Gastroesophageal sphincter (tissue), 4 donors: ENCODE measurements around the gene FBXO22. TPM values are rescaled to one million over a fixed set of nuclear protein-coding genes. Genes with fewer than 3 reads are reported as not detected.
"Not testable (repeated sequence)": the region's sequence is repeated elsewhere in the genome, so short reads cannot be mapped to it uniquely, and the experiment has no call there.

Experiments
- ATAC-seq: fragments of 150-250 bp; one replicate; pipeline ENCODE4 v1.9.1; 2016; ENCODE audit warnings: mild to moderate bottlenecking, moderate library complexity
- H3K27ac ChIP-seq, 4 donors: fragments of 200-600 bp; sonication (generic) in 3 of 4; 1 replicate in 3 of 4; 2 replicates in 1 of 4; pipeline ENCODE4 v1.5.1; 2016 to 2019
- H3K27me3 ChIP-seq: fragments of 200-600 bp; sonication (generic); one replicate; pipeline ENCODE4 v1.5.1; 2019
- H3K36me3 ChIP-seq, 2 donors: fragments of 200-600 bp; sonication (generic); one replicate each; pipeline ENCODE4 v1.5.1; 2019; ENCODE audit warnings: control low read depth in 1 of 2
- H3K4me1 ChIP-seq, 3 donors: fragments of 200-600 bp; sonication (generic); 1 replicate in 2 of 3; 2 replicates in 1 of 3; pipeline ENCODE4 v1.5.1; 2016 to 2019; ENCODE audit warnings: control low read depth in 2 of 3
- H3K4me3 ChIP-seq, 2 donors: fragments of 200-600 bp; sonication (generic); one replicate each; pipeline ENCODE4 v1.5.1; 2019; ENCODE audit warnings: mild to moderate bottlenecking in 1 of 2, moderate library complexity in 1 of 2
- H3K9me3 ChIP-seq, 3 donors: fragments of 200-600 bp; sonication (generic); one replicate each; pipeline ENCODE4 v1.5.1; 2017 to 2019; ENCODE audit warnings: control low read depth in 2 of 3
- EP300 ChIP-seq: sonication (generic); formaldehyde crosslinking; IDR thresholded peaks from one replicate; pipeline ENCODE4 v1.6.1; 2017; ENCODE audit warnings: antibody characterized with exemption, mild to moderate bottlenecking
- POLR2A ChIP-seq, 2 donors: fragments of 450-650 bp; IDR thresholded peaks; one replicate each; pipeline ENCODE4 v1.6.1; 2017; ENCODE audit warnings: antibody characterized with exemption in 2 of 2, mild to moderate bottlenecking in 2 of 2, moderate library complexity in 1 of 2
- POLR2AphosphoS5 ChIP-seq: sonication (generic); formaldehyde crosslinking; IDR thresholded peaks from one replicate; pipeline ENCODE4 v1.6.1; 2017; ENCODE audit warnings: antibody characterized with exemption
- WGBS, 2 donors: methylation state at CpG; one replicate each; pipeline ENCODE4 v1.1.5; 2018; ENCODE audit warnings: low coverage in 1 of 2; 5-methylcytosine and 5-hydroxymethylcytosine counted together
- total RNA-seq, 4 donors: library from RNA; depleted of rRNA; stranded (reverse); fragments of >200 nt; gene quantifications; one replicate each; pipeline ENCODE4 v1.1.0, GENCODE V29; 2016
- TF ChIP-seq, protein P1 (sequence below), 4 experiments: fragments of 200-600 bp in 2 of 4; fragments of 450-650 bp in 2 of 4; sonication (generic) in 1 of 4; IDR thresholded peaks; one replicate each; pipeline ENCODE4 v1.5.1; 2017 to 2019; ENCODE audit warnings: antibody characterized with exemption in 4 of 4, mild to moderate bottlenecking in 2 of 4, moderate library complexity in 2 of 4

Gene FBXO22
- total RNA-seq, 4 donors from 2014 or later: 12.9 to 25.5 (median 19.1) TPM

DNA sequence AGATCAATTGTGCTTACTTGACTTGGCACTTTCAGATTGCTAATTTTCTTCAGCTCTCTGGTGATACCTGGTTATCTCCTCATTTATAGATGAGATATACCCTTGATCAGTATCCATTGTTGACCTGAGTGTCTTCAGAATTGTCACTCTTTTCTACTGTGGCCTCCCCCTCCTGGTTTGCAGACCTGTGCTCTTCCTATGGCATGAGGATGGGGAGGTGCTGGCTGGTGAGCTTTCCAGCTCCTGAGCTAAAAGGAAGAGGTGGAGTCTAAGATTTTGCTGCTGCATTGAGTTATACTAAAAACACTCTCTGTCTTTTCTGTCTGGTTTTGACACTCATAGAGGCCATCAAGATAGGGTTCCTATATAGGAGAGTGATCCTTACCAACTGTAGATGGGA is 36.8 kb upstream of the FBXO22 start:
- TF ChIP-seq POLR2A (IDR thresholded peaks at IDR 0.05) (no peak), POLR2AphosphoS5 (no peak)
- H3K4me3 ChIP-seq: no peak overlapping the region
- H3K36me3 ChIP-seq: peaks cover 0 to 32% of the 10 kb centered on the region in 2 donors
- H3K9me3 ChIP-seq: no peaks in the 10 kb centered on the region
- no peak for ATAC-seq
- H3K4me1 ChIP-seq: peaks cover 0 to 6% (median 2%) of the 10 kb centered on the region in 3 donors
- H3K27ac ChIP-seq: no peak overlapping the region
- H3K27me3 ChIP-seq: no peaks in the 10 kb centered on the region

DNA sequence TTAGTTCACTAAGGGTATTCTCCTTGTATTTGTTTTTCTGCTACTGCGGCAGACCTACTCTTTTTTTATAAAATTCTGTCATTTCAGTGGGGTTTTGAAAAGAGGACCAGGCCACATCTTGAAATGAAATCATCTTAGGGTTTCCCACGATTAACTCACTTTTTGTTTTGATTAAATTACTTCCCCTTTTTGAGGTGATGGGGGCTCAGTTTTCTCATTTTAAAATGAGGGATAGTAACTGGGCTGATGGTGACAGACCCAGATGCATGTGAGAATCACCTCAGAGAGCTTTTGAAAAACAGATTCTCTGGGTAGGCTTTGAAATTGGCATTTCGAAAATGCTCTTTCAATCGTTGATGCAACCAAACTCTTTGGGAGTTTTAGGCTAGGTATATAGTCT is 36.2 kb upstream of the FBXO22 start:
- no peak for ATAC-seq
- H3K27me3 ChIP-seq: no peaks in the 10 kb centered on the region

DNA sequence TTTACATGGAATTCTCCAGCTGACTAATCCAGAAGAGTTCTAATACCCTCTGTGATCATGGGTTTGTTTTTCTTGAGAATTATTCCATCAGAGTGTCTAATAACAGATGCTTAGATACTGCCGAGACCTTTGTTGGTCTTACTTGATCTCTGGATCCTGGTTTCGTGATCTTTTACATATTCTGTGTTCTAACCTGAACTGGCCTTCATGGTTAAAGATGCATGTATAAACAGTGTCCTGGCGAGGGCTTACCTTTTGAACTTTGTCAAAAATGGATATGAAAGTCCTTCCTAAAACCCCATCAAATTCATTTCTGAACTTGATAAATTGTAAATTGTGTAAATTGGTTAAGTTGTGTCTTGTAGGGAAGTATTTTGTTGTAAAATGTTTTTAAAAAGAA is 35.7 kb upstream of the FBXO22 start:
- no peak overlapping the region for H3K27ac ChIP-seq
- WGBS, 2 donors: 87 to 100% methylated on average over 3 of the region's 3 CpGs

More for the DNA sequence above, 36.2 kb upstream of the FBXO22 start:
- Histone ChIP-seq H3K4me1 (peaks cover 0 to 6% (median 2%) of the 10 kb centered on the region in 3 donors), H3K9me3 (no peaks in the 10 kb centered on the region), H3K27ac (no peak overlapping the region), H3K4me3 (no peak overlapping the region), H3K36me3 (peaks cover 0 to 32% of the 10 kb centered on the region in 2 donors)
- 58 to 69% methylated on average over 4 of the region's 4 CpGs for WGBS, 2 donors
- no peak for TF ChIP-seq EP300
- no peak for TF ChIP-seq POLR2AphosphoS5

DNA sequence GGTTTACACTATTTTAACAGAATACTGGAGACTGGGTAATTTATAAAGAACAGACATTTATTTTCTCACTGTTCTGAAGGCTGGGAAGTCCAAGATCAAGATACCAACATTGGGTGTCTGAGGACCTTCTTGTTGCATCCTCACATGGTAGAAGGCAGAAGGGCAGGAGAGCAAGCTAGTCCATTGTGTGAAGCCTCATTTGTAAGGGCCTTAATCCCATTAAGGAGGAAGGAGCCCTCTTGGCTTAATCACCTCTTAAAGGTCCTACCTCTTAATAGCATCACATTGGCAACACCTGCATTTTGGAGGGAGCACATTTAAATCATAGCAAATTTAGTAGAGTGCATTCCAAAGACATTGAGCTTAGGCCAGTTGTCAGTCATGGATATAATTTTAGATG is 34.2 kb upstream of the FBXO22 start:
- no peak for TF ChIP-seq POLR2A (IDR thresholded peaks at IDR 0.05)
- TF ChIP-seq EP300: no peak
- TF ChIP-seq, protein P1, sequence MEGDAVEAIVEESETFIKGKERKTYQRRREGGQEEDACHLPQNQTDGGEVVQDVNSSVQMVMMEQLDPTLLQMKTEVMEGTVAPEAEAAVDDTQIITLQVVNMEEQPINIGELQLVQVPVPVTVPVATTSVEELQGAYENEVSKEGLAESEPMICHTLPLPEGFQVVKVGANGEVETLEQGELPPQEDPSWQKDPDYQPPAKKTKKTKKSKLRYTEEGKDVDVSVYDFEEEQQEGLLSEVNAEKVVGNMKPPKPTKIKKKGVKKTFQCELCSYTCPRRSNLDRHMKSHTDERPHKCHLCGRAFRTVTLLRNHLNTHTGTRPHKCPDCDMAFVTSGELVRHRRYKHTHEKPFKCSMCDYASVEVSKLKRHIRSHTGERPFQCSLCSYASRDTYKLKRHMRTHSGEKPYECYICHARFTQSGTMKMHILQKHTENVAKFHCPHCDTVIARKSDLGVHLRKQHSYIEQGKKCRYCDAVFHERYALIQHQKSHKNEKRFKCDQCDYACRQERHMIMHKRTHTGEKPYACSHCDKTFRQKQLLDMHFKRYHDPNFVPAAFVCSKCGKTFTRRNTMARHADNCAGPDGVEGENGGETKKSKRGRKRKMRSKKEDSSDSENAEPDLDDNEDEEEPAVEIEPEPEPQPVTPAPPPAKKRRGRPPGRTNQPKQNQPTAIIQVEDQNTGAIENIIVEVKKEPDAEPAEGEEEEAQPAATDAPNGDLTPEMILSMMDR (IDR thresholded peaks at IDR 0.05): no peak
- no peak for TF ChIP-seq POLR2AphosphoS5
- ATAC-seq: no peak

More for the DNA sequence above, 35.7 kb upstream of the FBXO22 start:
- Histone ChIP-seq H3K36me3 (peaks cover 0 to 32% of the 10 kb centered on the region in 2 donors), H3K27me3 (no peaks in the 10 kb centered on the region), H3K4me3 (no peak overlapping the region), H3K9me3 (no peaks in the 10 kb centered on the region), H3K4me1 (peaks cover 0 to 6% (median 2%) of the 10 kb centered on the region in 3 donors)
- no peak for TF ChIP-seq POLR2A (IDR thresholded peaks at IDR 0.05)
- no peak for TF ChIP-seq EP300
- TF ChIP-seq, protein P1 (IDR thresholded peaks at IDR 0.05): no peak
- TF ChIP-seq POLR2AphosphoS5: no peak
- ATAC-seq: no peak

DNA sequence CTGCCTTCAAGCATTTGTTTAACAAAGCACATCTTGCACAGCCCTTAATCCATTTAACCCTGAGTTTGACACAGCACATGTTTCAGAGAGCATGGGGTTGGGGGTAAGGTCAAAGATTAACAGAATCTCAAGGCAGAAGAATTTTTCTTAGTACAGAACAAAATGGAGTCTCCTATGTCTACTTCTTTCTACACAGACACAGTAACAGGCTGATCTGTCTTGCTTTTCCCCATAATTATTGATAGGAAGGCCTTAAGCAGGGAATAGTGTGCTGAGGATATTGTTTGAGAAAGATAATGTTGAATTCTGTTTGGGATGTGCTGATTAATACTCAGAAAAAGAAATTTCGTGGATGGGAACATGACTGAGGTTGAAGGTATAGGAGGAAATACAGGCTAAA is 32.1 kb upstream of the FBXO22 start:
- ATAC-seq, H3K4me1 ChIP-seq, H3K9me3 ChIP-seq, H3K4me3 ChIP-seq, H3K27me3 ChIP-seq, H3K27ac ChIP-seq: not testable (repeated sequence)
- 63 to 69% methylated on average over 1 of the region's 1 CpG for WGBS, 2 donors
- peaks cover 0 to 46% of the 10 kb centered on the region in 2 donors for H3K36me3 ChIP-seq

More for the DNA sequence above, 34.2 kb upstream of the FBXO22 start:
- Histone ChIP-seq H3K27ac (no peak overlapping the region), H3K9me3 (no peaks in the 10 kb centered on the region), H3K4me3 (no peak overlapping the region), H3K4me1 (peaks cover 0 to 6% (median 2%) of the 10 kb centered on the region in 3 donors), H3K27me3 (no peaks in the 10 kb centered on the region), H3K36me3 (peaks cover 0 to 36% of the 10 kb centered on the region in 2 donors)

DNA sequence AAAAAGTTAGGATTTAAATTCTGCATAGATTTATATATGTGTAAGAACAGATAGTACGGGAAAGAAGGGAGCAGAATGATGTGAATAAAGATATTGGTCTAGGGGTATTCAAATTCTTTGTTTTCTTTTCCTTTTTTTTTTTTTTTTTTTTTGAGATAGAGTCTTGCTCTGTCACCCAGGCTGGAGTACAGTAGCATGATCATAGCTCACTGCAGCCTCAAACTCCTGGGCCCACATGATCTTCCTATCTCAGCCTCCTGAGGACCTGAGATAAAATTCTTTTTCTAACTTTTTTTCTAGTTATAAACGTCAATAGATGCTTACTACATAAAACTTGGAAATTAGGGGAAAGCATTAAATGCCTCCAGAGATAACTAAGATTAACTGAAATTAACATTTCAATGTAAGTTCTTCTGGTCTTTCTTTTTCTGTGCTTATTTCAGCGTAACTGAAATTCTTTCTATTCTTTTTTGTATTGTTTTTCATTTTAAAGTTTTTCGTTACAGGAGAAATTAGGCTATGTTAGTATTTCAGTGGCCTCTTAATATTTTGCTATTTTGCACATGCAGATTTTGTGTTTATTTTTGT is 31.2 kb upstream of the FBXO22 start:
- Histone ChIP-seq H3K27me3 (no peaks in the 10 kb centered on the region), H3K4me3 (no peak overlapping the region), H3K9me3 (no peaks in the 10 kb centered on the region), H3K27ac (no peak overlapping the region), H3K4me1 (no peaks in the 10 kb centered on the region), H3K36me3 (peaks cover 0 to 46% of the 10 kb centered on the region in 2 donors)
- ATAC-seq: no peak
- TF ChIP-seq POLR2A (IDR thresholded peaks at IDR 0.05) (no peak), EP300 (no peak), POLR2AphosphoS5 (no peak)
- TF ChIP-seq, protein P1 (IDR thresholded peaks at IDR 0.05): no peak
- WGBS, 2 donors: 90 to 91% methylated on average over 2 to 4 of the region's 4 CpGs
